ENCODE data around the gene CTRB1.

DNA sequence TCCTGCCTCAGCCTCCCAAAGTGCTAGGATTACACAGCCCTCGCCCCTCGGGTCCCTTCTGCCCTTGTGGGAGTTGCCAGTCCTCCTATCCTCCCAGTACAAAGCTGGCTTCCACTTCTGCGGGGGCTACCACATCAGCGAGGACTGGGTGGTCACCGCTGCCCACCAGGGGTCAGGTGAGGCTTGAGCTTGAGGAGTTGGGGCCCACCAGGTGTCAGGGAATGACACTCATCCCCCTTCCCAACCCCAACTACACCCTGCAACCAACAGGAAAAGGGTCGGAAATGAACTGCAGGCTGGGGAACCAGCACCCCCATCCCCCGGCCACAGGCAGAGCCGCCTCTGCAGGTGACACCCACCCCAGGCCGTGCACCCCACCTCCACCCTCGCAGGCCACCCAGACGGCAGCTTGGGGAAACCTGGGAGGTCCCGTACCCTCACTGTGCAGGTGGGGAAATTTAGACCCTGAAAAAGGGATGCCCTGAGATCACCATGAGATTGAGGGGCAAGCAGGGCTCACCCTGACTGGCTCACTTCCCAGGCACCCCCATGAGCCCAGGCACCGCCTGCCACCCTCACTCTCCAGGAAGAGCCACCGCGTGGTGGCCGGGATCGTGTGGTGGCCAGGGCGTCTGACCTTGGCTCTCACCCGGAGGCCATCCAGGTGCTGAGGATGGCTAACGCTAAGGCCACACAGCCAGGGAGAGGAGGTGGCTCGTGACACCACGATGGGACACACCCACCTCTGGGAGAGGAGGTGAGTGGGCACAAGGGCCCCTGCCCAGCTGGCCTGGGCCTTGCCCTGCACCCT lies 8.0 kb downstream of the CTRB1 start:
- TF ChIP-seq POLR2AphosphoS5 (IDR thresholded peaks at IDR 0.05; ENCODE audit: low read depth, low read length) (no peak; the same call in 1 of the 2 replicates), RAD21 (IDR thresholded peaks at IDR 0.05; ENCODE audit: low read depth) (no peak), SIN3A (IDR thresholded peaks at IDR 0.05; ENCODE audit: low read depth) (no peak), EZH2phosphoT487 (IDR thresholded peaks at IDR 0.05; ENCODE audit: borderline replicate concordance) (no peak), EZH2 (IDR thresholded peaks at IDR 0.05) (no peak)
- TF ChIP-seq, protein P1, sequence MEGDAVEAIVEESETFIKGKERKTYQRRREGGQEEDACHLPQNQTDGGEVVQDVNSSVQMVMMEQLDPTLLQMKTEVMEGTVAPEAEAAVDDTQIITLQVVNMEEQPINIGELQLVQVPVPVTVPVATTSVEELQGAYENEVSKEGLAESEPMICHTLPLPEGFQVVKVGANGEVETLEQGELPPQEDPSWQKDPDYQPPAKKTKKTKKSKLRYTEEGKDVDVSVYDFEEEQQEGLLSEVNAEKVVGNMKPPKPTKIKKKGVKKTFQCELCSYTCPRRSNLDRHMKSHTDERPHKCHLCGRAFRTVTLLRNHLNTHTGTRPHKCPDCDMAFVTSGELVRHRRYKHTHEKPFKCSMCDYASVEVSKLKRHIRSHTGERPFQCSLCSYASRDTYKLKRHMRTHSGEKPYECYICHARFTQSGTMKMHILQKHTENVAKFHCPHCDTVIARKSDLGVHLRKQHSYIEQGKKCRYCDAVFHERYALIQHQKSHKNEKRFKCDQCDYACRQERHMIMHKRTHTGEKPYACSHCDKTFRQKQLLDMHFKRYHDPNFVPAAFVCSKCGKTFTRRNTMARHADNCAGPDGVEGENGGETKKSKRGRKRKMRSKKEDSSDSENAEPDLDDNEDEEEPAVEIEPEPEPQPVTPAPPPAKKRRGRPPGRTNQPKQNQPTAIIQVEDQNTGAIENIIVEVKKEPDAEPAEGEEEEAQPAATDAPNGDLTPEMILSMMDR (IDR thresholded peaks at IDR 0.05 in 2 of 3, conservative IDR thresholded peaks at IDR 0.05 in 1 of 3; ENCODE audit: borderline replicate concordance in 1 of 3, insufficient read depth in 1 of 3, low read depth in 2 of 3, low read length in 2 of 3): no peak
- TF ChIP-seq, protein P2, sequence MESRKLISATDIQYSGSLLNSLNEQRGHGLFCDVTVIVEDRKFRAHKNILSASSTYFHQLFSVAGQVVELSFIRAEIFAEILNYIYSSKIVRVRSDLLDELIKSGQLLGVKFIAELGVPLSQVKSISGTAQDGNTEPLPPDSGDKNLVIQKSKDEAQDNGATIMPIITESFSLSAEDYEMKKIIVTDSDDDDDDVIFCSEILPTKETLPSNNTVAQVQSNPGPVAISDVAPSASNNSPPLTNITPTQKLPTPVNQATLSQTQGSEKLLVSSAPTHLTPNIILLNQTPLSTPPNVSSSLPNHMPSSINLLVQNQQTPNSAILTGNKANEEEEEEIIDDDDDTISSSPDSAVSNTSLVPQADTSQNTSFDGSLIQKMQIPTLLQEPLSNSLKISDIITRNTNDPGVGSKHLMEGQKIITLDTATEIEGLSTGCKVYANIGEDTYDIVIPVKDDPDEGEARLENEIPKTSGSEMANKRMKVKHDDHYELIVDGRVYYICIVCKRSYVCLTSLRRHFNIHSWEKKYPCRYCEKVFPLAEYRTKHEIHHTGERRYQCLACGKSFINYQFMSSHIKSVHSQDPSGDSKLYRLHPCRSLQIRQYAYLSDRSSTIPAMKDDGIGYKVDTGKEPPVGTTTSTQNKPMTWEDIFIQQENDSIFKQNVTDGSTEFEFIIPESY (IDR thresholded peaks at IDR 0.05; ENCODE audit: extremely low read depth, insufficient replicate concordance, low read length): no peak
